ENCODE data around the gene ACADSB.

Gene ACADSB

GRCh38 chr10:123073187-123073586 is 64.4 kb downstream of the ACADSB start:
- no peak for TF ChIP-seq CTCF (IDR thresholded peaks at IDR 0.05)
- no peak for DNase-seq (ENCODE audit: low spot score)
- H3K4me3 ChIP-seq = no peak overlapping the region
- no peak overlapping the region for H3K27ac ChIP-seq

- TF ChIP-seq CTCF (IDR thresholded peaks at IDR 0.05) = no peak
- H3K27ac ChIP-seq = no peak overlapping the region
- no peak overlapping the region for H3K4me3 ChIP-seq
- DNase-seq (ENCODE audit: low spot score) = no peak
These were observed 65.4 kb downstream of the ACADSB start for GRCh38 chr10:123074215-123074614.

- TF ChIP-seq CTCF (IDR thresholded peaks at IDR 0.05) = no peak
- DNase-seq (ENCODE audit: low spot score) = peak; percentile 69
- Histone ChIP-seq H3K27ac (no peak overlapping the region), H3K4me3 (no peak overlapping the region)
These were observed 73.1 kb downstream of the ACADSB start for GRCh38 chr10:123081896-123082295.

GRCh38 chr10:123083811-123084210 is 75.0 kb downstream of the ACADSB start:
- TF ChIP-seq CTCF (IDR thresholded peaks at IDR 0.05) = no peak
- no peak overlapping the region for H3K27ac ChIP-seq
- H3K4me3 ChIP-seq = no peak overlapping the region
- no peak for DNase-seq (ENCODE audit: low spot score)

- Histone ChIP-seq H3K27ac (no peak overlapping the region), H3K4me3 (no peak overlapping the region)
- no peak for TF ChIP-seq CTCF (IDR thresholded peaks at IDR 0.05)
- no peak for DNase-seq (ENCODE audit: low spot score)
These were observed 77.5 kb downstream of the ACADSB start for GRCh38 chr10:123086281-123086680.

DNA sequence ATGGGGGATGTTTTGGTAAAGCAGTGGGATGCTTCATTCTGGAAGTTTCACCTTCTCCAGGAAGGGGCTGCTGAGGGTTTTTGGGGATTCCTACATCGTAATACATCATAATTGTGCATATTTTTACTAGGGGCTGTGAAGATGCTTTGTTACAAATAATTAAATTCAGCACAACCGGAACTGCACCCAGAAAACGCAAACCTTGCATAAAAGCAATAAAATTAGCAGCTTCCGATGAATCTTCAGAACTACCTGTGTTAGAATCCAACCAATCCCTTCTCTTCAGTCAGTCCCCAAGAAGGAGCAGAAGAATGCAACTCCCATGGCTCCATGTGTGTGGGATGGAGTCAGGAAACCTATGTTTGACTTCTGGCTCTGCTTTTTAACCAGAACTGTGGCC is 78.5 kb downstream of the ACADSB start:
- no peak for TF ChIP-seq CTCF (IDR thresholded peaks at IDR 0.05)
- Histone ChIP-seq H3K4me3 (no peak overlapping the region), H3K27ac (no peak overlapping the region)
- DNase-seq (ENCODE audit: low spot score) = no peak

DNA sequence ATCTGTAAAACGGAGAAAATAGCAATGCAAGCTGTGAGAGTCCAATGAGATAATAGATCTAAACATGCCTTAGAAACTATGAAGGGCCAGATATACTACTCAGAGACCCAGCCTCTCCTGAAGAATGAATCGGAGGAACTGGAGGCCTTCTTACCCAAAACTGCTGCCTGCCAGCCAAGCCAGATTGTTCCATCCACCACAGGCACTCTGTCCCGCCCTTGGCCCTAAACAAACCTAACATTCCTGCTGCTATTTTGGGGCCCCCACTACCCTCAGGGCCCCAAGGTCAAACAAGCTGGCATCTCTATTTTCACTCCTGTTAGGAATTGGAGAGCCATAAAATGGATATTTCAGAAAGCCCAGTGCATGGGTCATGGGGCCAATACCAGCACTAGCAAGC is 79.0 kb downstream of the ACADSB start:
- no peak for DNase-seq (ENCODE audit: low spot score)
- Histone ChIP-seq H3K27ac (no peak overlapping the region), H3K4me3 (no peak overlapping the region)
- no peak for TF ChIP-seq CTCF (IDR thresholded peaks at IDR 0.05)
